H9 (cell line): Measurements from ENCODE around the gene ITIH5. TPM values are rescaled to one million over a fixed set of nuclear protein-coding genes. Genes with fewer than 3 reads are reported as not detected.

Experiments
- DNase-seq: peaks from one replicate; pipeline ENCODE4 v3.0.0-alpha.2; 2017
- H2AFZ ChIP-seq: one replicate; pipeline ENCODE4 v1.6.1; 2013; ENCODE audit warnings: mild to moderate bottlenecking, low read length, control low read depth, moderate library complexity
- H2AK5ac ChIP-seq: 2 replicates; pipeline ENCODE4 v1.6.1; 2013; ENCODE audit warnings: low read length, control low read depth, mixed read lengths; ENCODE audit not compliant: insufficient read length
- H2BK120ac ChIP-seq: one replicate; pipeline ENCODE4 v1.6.1; 2013; ENCODE audit warnings: low read depth, mild to moderate bottlenecking, low read length, control low read depth, inconsistent platforms; ENCODE audit not compliant: poor library complexity, severe bottlenecking
- H2BK12ac ChIP-seq: 2 replicates; pipeline ENCODE4 v1.6.1; 2013; ENCODE audit warnings: low read length, control low read depth, mixed read lengths, low read depth; ENCODE audit not compliant: insufficient read length
- H2BK15ac ChIP-seq: 2 replicates; pipeline ENCODE4 v1.6.1; 2013; ENCODE audit warnings: low read depth, low read length, control low read depth
- H2BK20ac ChIP-seq: one replicate; pipeline ENCODE4 v1.6.1; 2013; ENCODE audit warnings: low read depth, mild to moderate bottlenecking, low read length, control low read depth, inconsistent platforms; ENCODE audit not compliant: poor library complexity, severe bottlenecking
- H2BK5ac ChIP-seq: 2 replicates; pipeline ENCODE4 v1.6.1; 2013; ENCODE audit warnings: low read length, control low read depth, mixed read lengths; ENCODE audit not compliant: insufficient read length
- H3K14ac ChIP-seq: 2 replicates; pipeline ENCODE4 v1.6.1; 2013; ENCODE audit warnings: low read length, control low read depth; ENCODE audit not compliant: insufficient read depth
- H3K18ac ChIP-seq: 2 replicates; pipeline ENCODE4 v1.6.1; 2013; ENCODE audit warnings: low read depth, mild to moderate bottlenecking, mixed read lengths, low read length, control low read depth; ENCODE audit not compliant: insufficient read length
- H3K23ac ChIP-seq: 2 replicates; pipeline ENCODE4 v1.6.1; 2013; ENCODE audit warnings: low read length, control low read depth, mixed read lengths, low read depth; ENCODE audit not compliant: insufficient read length
- H3K23me2 ChIP-seq: 2 replicates; pipeline ENCODE4 v1.6.1; 2013; ENCODE audit warnings: low read depth, mild to moderate bottlenecking, mixed read lengths, low read length, control low read depth; ENCODE audit not compliant: insufficient read length, poor library complexity, severe bottlenecking
- H3K27ac ChIP-seq: 2 replicates; pipeline ENCODE4 v1.5.1; 2013; ENCODE audit warnings: low read length, control low read depth, mixed read lengths, low read depth; ENCODE audit not compliant: insufficient read length
- H3K27me3 ChIP-seq: 2 replicates; pipeline ENCODE4 v1.6.1; 2013; ENCODE audit warnings: low read length, control low read depth, inconsistent platforms; ENCODE audit not compliant: insufficient read depth
- H3K4ac ChIP-seq: 2 replicates; pipeline ENCODE4 v1.6.1; 2013; ENCODE audit warnings: low read depth, mild to moderate bottlenecking, control low read depth, inconsistent platforms, low read length, moderate library complexity
- H3K4me1 ChIP-seq: 2 replicates; pipeline ENCODE4 v1.6.1; 2013; ENCODE audit warnings: low read length, control low read depth, inconsistent platforms; ENCODE audit not compliant: insufficient read depth
- H3K4me2 ChIP-seq: 2 replicates; pipeline ENCODE4 v1.6.1; 2013; ENCODE audit warnings: low read length, control low read depth, mixed read lengths; ENCODE audit not compliant: insufficient read length, insufficient read depth
- H3K56ac ChIP-seq: 2 replicates; pipeline ENCODE4 v1.6.1; 2013; ENCODE audit warnings: low read depth, mild to moderate bottlenecking, mixed read lengths, low read length, control low read depth; ENCODE audit not compliant: insufficient read length
- H3K79me1 ChIP-seq: 2 replicates; pipeline ENCODE4 v1.6.1; 2013; ENCODE audit warnings: low read depth, mild to moderate bottlenecking, moderate library complexity, low read length, control low read depth, inconsistent platforms; ENCODE audit not compliant: insufficient read depth, poor library complexity, severe bottlenecking
- H3K79me2 ChIP-seq: 2 replicates; pipeline ENCODE4 v1.6.1; 2013; ENCODE audit warnings: low read length, control low read depth, inconsistent platforms; ENCODE audit not compliant: insufficient read depth
- H3K9ac ChIP-seq: 2 replicates; pipeline ENCODE4 v1.6.1; 2013; ENCODE audit warnings: low read length, control low read depth, mixed read lengths; ENCODE audit not compliant: insufficient read length; ENCODE audit errors: extremely low read depth
- H3K9me3 ChIP-seq: one replicate; pipeline ENCODE4 v1.6.1; 2013; ENCODE audit warnings: low read depth, low read length, inconsistent platforms; ENCODE audit not compliant: control insufficient read depth
- H3T11ph ChIP-seq: one replicate; pipeline ENCODE4 v1.6.1; 2013; ENCODE audit warnings: mild to moderate bottlenecking, low read length, control low read depth, inconsistent platforms
- H4K20me1 ChIP-seq: one replicate; pipeline ENCODE4 v1.6.1; 2013; ENCODE audit not compliant: control insufficient read depth, insufficient read length, insufficient read depth
- H4K5ac ChIP-seq: 2 replicates; pipeline ENCODE4 v1.6.1; 2013; ENCODE audit warnings: low read depth, mild to moderate bottlenecking, mixed read lengths, low read length, control low read depth; ENCODE audit not compliant: insufficient read length
- H4K8ac ChIP-seq: replicated peaks from 2 replicates; pipeline ENCODE4 v1.6.1; 2013; ENCODE audit warnings: low read length, control low read depth, mixed read lengths, low read depth; ENCODE audit not compliant: insufficient read length
- H4K91ac ChIP-seq: 2 replicates; pipeline ENCODE4 v1.6.1; 2013; ENCODE audit warnings: low read depth, mild to moderate bottlenecking, moderate library complexity, mixed read lengths, low read length, control low read depth; ENCODE audit not compliant: insufficient read length
- H3K27ac Mint-ChIP-seq, 3 experiments: 2 replicates in 2 of 3; 3 replicates in 1 of 3; pipeline ENCODE4 v1.8.0; 2020 to 2021; ENCODE audit warnings: mixed read lengths in 3 of 3, mild to moderate bottlenecking in 1 of 3, moderate library complexity in 1 of 3
- H3K27me3 Mint-ChIP-seq: 2 replicates; pipeline ENCODE4 v1.8.0; 2021; ENCODE audit warnings: low read depth, mild to moderate bottlenecking, moderate library complexity, mixed read lengths
- H3K36me3 Mint-ChIP-seq, 3 experiments: 2 replicates in 2 of 3; 3 replicates in 1 of 3; pipeline ENCODE4 v1.8.0; 2020 to 2021; ENCODE audit warnings: low read depth in 3 of 3, mixed read lengths in 3 of 3; ENCODE audit not compliant: insufficient read depth in 1 of 3
- H3K4me1 Mint-ChIP-seq, 2 experiments: 2 replicates each; pipeline ENCODE4 v1.8.0; 2020; ENCODE audit warnings: mixed read lengths in 2 of 2
- H3K4me3 Mint-ChIP-seq, 2 experiments: 2 replicates in 1 of 2; 3 replicates in 1 of 2; pipeline ENCODE4 v1.8.0; 2020 to 2021; ENCODE audit warnings: mild to moderate bottlenecking in 2 of 2, mixed read lengths in 2 of 2, moderate library complexity in 1 of 2
- H3K9me3 Mint-ChIP-seq, 2 experiments: 2 replicates in 1 of 2; 3 replicates in 1 of 2; pipeline ENCODE4 v1.8.0; 2020; ENCODE audit warnings: mild to moderate bottlenecking in 2 of 2, mixed read lengths in 2 of 2, moderate library complexity in 1 of 2
- WGBS: extraction: QIAGEN DNeasy Blood & Tissue Kit; methylation state at CpG from one replicate; pipeline ENCODE4 v1.1.7; 2013; ENCODE audit warnings: missing lambda C conversion rate, low lambda C conversion rate, mixed read lengths; ENCODE audit not compliant: insufficient read length; ENCODE audit errors: extremely low coverage; 5-methylcytosine and 5-hydroxymethylcytosine counted together
- total RNA-seq: library from RNA; stranded (reverse); gene quantifications from 2 replicates; pipeline ENCODE4 v1.2.1, GENCODE V29; 2021
- TF ChIP-seq, protein P1 (sequence below): fragments of 200-600 bp; sonication (generic); conservative IDR thresholded peaks from 3 replicates; pipeline ENCODE4 v1.8.0; 2021; ENCODE audit warnings: antibody characterized with exemption, mild to moderate bottlenecking

Gene ITIH5
- total RNA-seq, 1 experiment from 2014 or later = 1.3 TPM

DNA sequence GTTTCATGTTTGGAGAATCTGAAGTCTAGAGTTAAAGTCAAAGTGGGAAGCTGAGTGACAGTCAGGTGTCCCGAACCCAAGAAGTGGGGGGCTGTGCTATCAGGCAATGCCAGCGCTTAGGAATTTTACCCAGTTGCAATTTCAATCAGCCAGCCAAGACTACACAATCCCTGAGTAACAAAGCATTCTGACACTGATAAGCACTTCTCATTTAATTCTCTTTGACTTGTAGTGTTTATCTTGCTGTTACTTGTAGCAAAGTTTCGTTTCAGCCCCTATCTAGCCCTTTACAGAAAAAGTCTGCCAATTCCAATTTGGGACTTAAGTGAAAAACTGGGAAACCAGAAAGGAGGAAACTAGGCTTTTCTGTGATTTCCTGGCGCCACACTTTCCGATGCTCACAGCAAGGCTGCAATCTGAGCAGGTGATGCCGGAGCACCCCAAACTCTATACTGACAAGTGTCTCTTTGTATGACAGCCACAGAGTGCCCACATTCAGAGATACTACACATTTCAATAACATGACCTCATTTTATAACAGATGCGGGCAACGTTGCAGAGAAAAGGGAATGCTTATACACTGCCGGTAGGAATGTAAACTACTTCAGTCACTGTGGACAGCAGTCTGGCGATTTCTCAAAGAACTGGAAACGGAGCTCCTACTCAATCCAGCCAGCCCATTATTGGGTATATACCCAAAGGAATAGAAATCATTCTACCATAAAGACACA lies 61.0 kb downstream of the ITIH5 start:
- Histone ChIP-seq H3K9me3 (no peaks in the 10 kb centered on the region), H2BK5ac (no peak overlapping the region), H4K5ac (no peak overlapping the region), H4K20me1 (no peaks in the 10 kb centered on the region), H3K27ac (no peak overlapping the region), H2AFZ (no peak overlapping the region), H2BK12ac (no peak overlapping the region), H3K79me2 (no peaks in the 10 kb centered on the region), H3K23me2 (no peaks in the 10 kb centered on the region), H2AK5ac (no peak overlapping the region), H4K8ac (no peak overlapping the region), H3K23ac (no peak overlapping the region), H3K79me1 (no peaks in the 10 kb centered on the region), H2BK15ac (no peak overlapping the region), H3T11ph (no peak overlapping the region), H4K91ac (no peak overlapping the region), H3K4ac (no peak overlapping the region), H3K9ac (no peak overlapping the region), H3K18ac (no peak overlapping the region), H3K56ac (no peak overlapping the region), H3K14ac (no peak overlapping the region), H2BK20ac (no peak overlapping the region), H3K4me1 (no peaks in the 10 kb centered on the region), H2BK120ac (no peak overlapping the region), H3K27me3 (no peaks in the 10 kb centered on the region), H3K4me2 (no peak overlapping the region)
- Mint-ChIP-seq H3K4me1 (peaks cover 8 to 13% of the 10 kb centered on the region in 2 experiments; a peak in 3 of 4 replicates), H3K9me3 (no peaks in the 10 kb centered on the region; a peak in 1 of 5 replicates), H3K27me3 (no peaks in the 10 kb centered on the region; the same call in 1 of the 2 replicates), H3K36me3 (no peaks in the 10 kb centered on the region; a peak in 1 of 7 replicates), H3K27ac (no peak overlapping the region; a peak in 2 of 7 replicates), H3K4me3 (no peak overlapping the region)
- TF ChIP-seq, protein P1, sequence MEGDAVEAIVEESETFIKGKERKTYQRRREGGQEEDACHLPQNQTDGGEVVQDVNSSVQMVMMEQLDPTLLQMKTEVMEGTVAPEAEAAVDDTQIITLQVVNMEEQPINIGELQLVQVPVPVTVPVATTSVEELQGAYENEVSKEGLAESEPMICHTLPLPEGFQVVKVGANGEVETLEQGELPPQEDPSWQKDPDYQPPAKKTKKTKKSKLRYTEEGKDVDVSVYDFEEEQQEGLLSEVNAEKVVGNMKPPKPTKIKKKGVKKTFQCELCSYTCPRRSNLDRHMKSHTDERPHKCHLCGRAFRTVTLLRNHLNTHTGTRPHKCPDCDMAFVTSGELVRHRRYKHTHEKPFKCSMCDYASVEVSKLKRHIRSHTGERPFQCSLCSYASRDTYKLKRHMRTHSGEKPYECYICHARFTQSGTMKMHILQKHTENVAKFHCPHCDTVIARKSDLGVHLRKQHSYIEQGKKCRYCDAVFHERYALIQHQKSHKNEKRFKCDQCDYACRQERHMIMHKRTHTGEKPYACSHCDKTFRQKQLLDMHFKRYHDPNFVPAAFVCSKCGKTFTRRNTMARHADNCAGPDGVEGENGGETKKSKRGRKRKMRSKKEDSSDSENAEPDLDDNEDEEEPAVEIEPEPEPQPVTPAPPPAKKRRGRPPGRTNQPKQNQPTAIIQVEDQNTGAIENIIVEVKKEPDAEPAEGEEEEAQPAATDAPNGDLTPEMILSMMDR = no peak
- no peak for DNase-seq
- no CpG with 5 or more reads among the region's 11 CpGs for WGBS
